ENCODE results near the gene REEP3.
"Not testable (repeated sequence)": the region's sequence is repeated elsewhere in the genome, so short reads cannot be mapped to it uniquely, and the experiment has no call there.

REEP3 gene

DNA sequence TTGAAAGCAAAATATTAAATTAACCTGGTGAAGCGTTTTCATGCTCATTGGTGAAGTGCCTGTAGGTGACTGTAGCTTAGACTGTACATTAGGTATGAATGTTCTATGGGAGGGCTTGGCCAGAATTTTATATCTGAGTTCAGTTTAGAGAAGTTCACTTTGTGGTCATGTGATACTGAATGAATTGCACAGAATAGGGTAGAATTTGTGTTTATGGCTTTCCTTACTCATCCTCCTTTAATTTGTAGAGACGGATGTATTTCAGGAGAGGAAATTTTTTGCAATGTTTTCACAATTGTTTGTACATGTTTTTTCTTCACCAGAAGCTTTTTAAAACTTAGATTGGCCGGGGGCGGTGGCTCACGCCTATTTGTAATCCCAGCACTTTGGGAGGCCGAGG, 32.3 kb downstream of the REEP3 start:
- no peak for DNase-seq

DNA sequence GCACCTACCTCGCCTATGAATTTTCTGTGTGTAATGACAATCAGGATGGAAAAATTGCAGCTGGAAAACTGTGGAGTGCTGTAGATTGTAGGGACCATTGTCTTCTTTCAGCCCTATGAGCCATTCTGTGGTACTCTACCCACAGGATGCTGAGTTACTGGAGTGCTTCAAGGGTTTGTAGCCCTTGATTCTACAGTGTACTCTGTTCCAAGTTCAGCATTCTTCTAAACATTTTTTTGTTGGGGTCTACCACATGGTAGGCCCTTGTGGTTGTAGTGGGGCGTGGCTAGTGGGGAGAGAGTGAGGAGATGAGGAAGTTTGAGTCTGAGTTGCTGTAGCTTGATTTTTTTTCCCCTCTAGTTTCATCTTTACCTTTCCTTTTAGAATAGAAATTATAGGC, 33.5 kb downstream of the REEP3 start:
- no peak for DNase-seq

DNA sequence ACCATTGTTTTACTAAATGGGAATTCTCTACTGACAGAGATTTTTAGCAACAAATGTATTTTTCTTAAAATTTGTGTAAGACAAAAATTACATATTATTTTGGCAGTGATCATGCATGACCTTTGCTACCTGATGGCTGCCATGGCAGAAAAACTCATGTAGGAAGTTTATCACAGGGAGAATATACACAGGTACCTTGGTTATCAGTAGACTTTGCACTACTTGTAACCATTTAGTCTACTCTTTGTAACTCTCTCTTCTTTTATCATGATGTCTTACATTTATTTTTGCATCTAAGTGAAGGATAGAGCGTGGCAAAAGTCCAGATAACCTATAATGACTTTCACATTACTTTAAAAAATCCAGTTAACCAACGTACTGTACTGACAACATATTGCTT, 34.1 kb downstream of the REEP3 start:
- no peak for DNase-seq

DNA sequence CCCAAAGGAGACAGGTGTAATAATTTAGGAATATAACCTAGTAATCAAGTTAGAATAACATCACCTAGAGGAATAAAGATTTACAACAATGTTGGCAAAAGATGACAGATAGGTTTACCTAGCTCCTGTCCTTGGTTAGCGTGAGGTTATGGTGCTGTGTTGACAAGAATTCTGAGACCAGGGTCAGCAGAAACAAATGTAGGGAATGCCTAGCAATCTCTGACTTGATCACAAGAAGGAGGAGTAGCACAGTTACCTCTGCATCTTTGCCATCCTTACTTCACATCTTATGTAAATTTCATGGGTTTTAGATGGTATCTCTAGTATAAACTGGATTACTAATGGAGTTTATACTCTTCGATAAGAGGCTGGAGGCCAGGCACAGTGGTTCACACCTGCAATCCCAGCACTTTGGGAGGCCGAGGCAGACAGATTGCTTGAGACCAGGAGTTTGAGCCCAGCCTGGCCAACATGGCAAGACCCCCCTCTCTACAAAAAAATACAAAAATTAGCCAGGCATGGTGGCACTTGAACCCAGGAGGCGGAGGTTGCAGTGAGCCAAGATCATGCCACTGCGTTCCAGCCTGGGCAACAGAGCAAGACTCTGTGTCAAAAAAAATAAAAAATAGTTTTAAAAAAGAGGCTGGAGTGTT, 37.1 kb downstream of the REEP3 start:
- no peak for DNase-seq

DNA sequence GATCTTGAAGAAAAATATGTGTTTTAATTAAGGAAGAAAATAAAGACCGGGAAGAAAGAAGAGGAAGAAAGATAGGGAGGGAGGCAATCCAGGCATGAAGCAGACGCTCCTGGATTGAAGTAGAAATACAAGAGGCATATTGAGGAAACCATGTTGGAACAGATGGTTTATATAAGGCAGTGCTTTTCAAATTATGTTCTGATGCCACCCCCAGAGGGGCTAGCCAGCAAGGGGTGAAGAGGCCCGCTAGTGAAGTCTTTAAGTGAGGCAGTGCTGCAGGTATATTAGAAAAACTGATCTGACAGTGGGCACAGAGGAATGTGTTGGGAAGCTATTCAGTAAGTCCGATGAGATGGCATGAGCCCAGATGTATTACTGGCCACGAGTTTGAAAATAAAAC, 40.1 kb downstream of the REEP3 start:
- no peak for DNase-seq

DNA sequence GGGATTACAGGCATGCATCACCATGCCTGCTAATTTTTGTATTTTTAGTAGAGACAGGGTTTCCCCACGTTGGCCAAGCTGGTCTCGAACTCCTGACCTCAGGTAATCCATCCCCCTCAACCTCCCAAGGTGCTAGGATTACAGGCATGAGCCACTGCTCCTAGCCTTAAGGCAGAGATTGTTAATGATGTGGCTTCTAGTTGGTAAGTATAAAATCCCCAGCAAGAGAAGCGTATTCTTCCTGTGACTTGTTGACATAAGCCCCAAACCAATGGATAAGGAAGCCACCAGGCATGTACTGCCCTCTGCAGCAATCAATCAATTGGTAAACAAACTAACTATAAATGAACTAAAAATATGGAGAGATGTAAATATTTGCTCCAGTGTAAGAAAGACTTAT, 41.2 kb downstream of the REEP3 start:
- no peak for DNase-seq

DNA sequence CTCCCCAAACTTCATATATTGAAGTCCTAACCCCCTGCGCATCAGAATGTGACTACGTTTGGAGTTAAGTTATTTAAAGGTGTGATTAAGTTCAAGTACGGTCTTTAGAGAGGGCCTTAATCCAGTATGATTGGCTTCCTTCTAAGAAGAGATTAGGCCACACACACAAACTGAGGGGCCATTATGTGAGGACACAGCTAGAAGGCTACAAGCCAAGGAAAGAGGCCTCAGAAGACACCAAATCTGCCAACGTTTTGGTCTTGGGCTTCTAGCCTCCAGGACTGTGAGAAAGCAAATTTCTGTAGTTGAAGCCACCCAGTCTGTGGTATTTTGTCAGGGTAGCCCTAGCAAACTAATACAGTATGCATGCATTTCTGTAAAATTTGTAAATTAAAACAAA, 41.7 kb downstream of the REEP3 start:
- DNase-seq: no peak

DNA sequence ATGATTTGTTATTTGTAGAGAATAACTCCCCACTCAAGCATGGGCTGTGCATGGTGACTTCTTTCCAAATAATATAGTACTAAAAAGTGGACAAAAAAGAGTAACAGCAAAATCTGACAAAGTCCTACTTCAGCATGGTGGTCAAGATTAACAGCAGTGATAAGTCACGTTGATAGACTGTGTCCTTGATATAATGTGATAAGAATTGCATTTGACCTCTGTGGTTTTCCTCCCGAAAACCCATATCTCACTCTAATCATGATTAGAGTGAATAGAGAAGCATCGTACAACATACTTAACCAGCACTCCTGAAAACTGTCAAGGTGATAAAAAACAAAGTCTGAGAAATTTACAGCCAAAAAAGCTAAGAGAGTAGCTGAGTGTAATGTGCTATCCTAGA, 42.4 kb downstream of the REEP3 start:
- DNase-seq: no peak

DNA sequence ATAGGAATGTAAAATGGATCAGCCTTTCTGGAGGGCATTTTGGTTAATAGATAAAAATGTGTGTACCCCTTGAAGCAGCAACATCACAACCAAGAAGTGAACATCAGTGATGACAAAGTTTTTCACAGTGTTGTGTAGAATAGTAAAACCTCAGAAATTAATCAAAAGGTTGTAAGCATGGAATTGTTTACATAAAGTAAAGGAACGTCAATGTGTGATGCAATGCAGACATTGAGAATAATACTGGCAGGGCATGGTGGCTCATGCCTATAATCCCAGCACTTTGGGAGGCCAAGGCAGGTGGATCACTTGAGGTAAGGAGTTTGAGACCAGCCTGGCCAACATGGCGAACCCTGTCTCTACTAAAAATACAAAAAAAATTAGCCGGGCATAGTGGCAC, 43.5 kb downstream of the REEP3 start:
- not testable (repeated sequence) for DNase-seq

DNA sequence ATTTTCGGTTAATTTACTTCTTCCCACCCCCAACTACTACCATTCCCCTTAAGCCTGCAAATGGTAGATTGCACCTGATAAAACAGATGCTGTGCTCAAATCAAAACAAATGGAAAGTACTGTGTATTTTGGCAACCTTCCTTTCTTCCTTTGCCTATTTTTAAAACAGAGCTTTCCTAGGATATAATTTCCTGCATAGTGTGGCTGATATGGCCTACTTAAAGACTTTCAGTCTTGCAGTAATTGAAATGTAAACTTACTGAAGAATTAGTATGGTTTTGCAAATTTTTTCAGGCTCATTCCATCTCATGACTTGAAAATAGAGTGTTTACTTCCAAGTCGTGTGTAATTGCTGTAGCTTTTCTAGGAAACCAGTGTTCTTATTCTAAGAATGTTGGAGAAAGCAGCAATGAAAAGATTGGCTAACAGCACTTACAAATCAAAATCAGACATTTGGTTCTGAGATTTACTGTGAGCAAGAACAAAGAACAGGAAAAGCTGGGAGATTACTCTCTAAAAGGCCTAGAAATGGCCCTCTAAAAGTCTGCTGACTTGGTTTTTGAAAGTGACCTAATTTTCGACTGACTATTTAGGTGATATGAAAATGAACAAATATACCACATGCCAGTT, 52.0 kb downstream of the REEP3 start:
- DNase-seq: no peak

DNA sequence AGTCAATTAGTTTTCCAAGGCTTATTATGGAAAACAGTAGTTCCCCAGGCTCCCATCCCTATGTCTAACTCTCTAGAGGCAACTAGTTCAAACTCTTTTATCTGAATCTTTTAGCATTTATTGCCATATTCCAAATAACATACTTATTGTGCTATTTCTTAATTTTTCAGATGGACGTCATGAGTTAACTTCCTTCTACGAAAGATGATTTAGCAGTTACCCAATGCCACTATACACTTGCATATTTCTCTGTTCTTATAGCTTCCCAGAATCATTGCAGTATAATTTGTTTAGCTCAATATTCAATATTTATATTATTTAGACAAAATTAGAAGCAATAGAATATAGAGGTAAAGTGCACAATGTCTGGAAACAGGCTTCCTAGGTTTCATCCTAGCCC, 52.8 kb downstream of the REEP3 start:
- DNase-seq: no peak

DNA sequence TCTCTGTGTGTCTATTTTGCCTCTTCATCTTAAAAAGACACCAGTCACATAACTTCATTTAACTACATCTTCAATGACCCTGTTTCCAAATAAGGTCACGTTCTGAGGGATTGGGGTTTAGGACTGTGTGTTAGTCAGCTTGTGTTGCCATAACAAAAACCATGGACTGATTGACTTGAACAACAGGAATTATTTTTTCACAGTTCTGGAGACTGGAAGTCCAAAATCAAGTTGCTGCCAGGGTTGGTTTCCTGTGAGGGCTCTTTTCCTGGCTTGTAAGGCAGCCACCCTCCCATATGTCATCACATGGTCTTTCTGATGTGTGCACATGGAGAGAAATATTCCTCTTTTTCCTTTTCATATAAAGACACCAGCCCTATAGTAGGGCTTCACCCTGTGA, 55.3 kb downstream of the REEP3 start:
- DNase-seq: no peak

DNA sequence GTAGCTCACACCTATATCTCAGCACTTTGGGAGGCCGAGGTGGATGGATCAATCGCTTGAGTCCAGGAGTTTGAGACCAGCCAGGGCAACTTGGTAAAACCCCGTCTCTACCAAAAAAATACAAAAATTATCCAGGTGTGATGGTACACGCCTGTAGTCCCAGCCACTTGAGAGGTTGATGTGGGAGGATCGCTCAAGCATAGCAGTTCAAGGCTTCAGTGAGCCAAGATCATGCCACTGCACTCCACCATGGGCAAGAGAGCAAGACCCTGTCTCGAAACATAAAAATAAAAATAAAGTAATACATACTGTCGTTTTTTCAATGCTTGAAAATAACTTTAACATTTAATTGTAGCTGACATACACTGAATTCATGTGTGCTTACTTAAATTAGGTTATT, 57.3 kb downstream of the REEP3 start:
- DNase-seq: no peak

DNA sequence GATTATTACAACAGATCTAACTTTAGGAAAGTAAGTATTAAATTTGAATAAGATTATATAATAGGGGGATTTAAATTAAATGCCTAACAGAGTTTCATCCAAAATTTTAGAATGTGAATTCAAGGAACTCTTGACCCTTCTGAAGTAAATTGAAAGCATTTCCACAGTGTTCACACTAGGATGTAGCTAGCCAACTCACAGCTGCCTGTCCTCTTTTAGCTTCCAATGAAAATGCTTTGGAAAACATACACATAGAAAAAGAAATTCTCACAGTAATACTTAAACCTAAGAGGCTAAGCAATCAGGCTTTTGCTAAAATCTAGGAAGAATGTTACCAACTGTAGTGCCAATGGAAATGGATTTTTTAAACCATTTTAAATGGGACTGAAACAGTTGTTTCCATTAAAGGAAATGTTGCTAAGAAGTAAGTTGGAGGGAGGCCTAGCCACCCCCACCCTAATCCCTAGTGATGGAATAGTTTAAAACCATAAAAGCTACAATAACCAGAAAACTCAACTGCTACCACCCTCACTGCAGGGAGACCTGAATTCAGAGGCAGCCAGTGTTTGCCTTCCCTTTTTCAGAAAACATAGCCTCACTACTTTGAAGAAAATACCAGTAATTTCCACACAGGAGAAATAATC, 58.3 kb downstream of the REEP3 start:
- no peak for DNase-seq

DNA sequence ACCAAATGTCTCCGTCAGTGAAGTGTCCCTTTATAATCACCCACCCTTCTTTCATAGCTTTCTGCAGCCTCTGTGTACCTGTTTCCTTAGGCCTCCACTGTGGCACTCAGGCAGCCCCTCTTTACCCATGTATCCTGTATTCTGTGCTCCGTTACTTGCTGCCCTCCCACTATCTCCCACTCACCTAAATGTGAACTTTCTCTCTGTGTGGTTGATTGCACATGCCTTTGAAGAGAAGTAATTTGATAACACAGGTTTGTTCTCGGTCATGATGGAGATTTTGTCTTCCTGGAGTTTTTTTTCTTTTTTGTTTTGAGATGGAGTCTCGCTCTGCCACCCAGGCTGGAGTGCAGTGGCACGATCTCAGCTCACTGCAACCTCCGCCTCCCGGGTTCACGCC, 61.5 kb downstream of the REEP3 start:
- DNase-seq: no peak

DNA sequence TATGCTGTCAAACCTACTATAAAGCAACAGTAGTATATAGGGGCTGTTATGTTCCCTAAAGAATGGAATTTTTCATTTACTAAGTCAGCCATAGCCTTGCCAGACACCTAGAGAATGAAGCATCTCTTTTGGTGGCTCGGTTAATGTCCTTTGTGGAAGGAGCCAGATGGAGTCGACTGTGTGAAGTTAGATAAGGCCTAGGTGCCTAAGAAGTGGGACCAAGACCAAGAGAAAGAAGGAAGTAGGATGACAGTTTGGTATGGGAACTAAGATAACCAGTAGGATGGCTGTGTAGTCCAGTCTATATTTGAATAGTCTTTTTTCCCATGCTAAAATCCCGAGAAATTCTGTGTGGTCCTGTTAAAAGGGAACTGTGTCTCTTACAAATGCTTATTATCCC, 62.2 kb downstream of the REEP3 start:
- DNase-seq: no peak

DNA sequence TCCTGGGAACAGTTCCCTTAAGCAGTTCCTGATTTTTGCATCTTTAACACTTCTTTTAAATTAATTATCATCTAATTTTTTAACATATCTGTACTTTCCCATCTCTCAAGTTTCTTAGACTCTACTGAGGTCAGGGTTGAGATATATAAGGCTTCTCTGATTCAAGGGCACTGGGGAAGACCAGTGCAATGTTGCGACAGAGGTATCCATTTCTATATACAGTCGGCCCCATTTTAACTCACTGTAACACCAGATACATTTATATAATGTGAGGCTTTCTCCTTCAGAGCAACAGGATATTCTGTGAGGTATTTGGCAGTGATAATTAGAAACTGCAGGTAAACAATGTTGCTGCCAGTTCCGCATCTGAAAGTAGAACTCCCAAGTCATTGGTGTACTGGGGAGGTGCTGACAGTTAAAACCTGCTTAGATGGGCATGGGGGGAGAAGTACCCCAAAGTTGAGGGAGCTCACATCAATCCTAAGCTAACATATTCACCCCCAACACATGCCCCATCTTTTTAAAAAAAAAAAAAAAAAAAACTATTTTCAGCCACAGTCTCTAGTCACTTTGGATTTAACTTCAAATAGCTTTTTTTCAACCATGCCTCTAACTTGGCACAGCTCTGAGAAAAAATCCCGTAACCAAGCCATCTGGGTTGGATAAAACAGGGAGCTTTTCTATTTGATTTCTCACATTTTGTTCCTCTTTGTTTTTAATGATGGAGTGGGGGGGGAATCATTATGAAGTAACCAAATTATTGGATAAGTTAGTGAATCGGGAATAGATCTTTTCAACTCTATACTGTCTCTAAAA, 62.9 kb downstream of the REEP3 start:
- no peak for DNase-seq

DNA sequence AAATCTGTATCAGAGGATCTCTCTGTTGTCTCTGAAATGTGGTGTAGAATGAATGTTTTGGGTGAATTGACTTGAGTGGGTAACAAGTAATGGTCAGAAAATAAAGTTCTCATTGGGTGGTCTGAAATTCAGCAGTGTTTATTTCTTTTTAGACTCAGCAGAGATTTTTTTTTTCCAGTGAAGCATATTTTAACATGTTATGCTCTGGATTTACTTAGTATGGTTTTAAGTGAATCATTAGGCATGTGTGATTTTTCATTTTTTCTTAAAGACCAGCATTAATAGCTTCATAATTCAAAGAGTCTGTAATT, 63.5 kb downstream of the REEP3 start:
- no peak for DNase-seq

DNA sequence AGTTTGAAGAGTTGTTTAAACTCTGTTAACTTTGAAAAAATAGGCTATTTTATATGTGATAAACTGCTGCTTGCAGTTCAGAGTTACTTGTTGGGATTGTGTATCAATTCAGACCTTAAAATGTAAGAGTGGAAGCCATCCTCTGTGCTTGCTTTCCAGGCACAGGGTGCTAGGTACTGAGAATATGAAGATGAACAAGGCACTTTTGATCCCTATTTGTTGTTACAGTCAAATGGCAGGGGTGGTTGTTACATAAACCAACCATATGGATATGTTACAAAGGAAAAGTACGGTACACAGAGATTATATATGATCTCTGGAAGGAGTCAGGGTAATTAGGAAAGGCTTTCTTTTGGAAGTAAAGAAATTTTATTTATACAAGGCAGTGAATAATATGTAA, 63.8 kb downstream of the REEP3 start:
- no peak for DNase-seq

DNA sequence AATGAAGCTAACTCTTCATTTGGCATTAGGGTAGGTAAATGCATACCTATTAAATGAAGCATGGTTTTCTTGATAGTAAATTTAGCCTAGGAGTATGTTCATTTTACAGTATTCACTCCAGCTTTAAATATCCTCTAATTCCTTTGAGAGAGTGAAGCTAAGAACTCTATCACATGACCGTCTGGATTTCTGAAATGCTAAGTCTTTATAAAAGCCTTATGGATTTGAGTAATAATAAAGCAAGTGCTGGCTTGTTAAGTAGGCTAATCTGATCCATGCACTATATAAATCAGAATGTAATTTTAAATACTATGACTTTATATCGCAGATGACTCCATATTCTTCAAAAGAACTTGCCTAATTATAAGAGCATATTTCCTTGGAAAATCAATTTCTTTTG, 64.8 kb downstream of the REEP3 start:
- no peak for DNase-seq

DNA sequence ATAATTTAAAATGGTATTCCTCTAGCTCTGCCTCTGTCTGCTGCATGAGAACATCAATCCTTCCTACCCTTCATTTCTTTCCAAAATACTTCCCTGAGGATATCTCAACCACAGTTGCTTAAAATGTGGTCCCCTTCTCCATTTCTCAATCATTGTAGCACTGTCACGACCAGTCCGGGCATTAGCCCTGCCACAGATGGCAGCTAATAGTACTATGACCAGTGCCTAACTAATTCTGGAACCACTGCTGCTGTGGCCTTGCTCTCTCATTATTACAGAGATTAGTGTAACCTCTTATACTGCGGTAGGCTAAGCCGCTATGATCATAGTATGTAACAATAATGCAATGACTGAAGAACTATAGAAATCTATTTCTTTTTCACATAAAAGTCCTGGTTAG, 66.0 kb downstream of the REEP3 start:
- no peak for DNase-seq

DNA sequence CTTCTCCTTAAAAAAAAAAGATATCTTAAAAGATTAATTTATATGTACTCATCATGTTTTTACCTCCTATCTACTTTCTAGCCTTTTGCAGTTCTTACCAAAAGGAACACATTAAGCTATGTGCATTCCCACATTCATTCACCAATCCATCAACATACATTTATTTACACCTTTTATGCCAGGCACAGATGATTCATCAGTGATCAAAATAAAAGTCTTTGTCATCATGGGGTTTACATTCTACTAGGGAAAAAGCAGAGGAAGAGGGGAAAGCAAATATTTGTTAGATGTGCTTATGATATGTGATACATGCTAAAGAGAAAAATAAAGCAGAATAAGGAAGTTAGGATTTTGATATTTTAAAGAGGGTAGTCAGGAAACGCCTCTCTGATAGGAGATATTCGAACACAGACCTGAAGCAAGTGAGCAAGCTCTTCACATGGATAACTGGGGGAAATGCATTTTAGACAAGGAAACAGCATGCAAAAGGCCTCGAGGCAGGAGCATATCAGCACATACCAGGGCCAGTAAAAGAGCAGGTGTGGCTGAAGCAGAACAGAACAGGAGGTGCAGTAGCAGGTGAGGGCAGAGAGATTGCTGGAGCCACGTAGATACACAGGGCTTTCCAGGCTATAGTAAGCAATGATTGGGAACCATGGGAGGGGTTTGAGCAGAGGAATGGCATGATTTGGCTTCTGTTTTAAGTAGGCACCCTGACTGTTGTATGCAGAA, 67.4 kb downstream of the REEP3 start:
- DNase-seq: no peak

DNA sequence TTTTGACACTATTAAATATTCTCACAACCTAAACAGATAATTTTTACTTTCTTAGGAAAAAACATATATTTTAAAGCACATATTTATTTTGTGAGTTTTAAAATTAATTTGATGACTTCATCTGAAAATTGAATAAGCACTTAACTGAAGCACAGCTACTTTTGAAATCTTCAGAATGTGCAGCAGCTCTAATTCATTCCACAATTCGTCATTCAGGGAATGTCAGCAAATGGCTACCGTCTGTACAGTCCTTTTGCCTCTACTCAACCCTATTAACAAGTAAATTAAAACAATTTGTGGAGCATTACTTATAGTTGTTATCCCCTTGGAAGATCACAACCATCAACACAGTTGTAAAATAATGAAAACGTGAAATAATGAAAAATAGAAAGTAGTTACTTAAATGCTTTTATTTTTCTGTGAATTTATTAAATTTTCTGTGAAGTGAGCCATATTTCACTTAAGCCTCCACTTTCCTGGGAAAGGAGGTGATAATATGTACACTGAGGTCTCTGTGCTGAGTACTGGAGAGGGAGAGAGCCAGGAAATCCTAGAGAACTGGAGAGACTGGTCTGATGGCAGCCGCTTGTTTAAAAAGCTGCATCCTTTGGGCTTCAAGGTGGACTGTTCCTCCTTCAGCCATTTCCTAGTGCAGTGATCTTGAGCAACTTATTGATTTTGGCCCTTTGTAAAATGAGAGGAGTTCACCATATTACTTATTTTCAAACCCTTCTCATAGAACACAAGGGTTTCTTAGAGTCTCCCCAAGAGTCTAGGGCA, 70.6 kb downstream of the REEP3 start:
- DNase-seq: no peak

Measured in stimulated activated CD4-positive, alpha-beta T cell treated with anti-CD3 and anti-CD28 coated beads, Interleukin-1b, Interleukin-23, amount 100 ng/mL, for 48 hours (primary cell).